Gastrocnemius medialis (tissue), 4 donors: ENCODE data around the gene ZNF800. TPM values are rescaled to one million over a fixed set of nuclear protein-coding genes. Genes with fewer than 3 reads are reported as not detected.
"Not testable (repeated sequence)": the region's sequence is repeated elsewhere in the genome, so short reads cannot be mapped to it uniquely, and the experiment has no call there.

Experiments used
- ATAC-seq, 2 donors: fragments of 150-250 bp; one replicate each; pipeline ENCODE4 v1.9.1; 2016
- DNase-seq, 2 donors: peaks; one replicate each; pipeline ENCODE4 v3.0.0-alpha.2; 2019
- H3K27ac ChIP-seq, 4 donors: fragments of 200-600 bp; sonication (generic); 1 replicate in 1 of 4; 2 replicates in 3 of 4; pipeline ENCODE4 v1.5.1; 2016 to 2018; ENCODE audit warnings: mild to moderate bottlenecking in 2 of 4, moderate library complexity in 1 of 4
- H3K27me3 ChIP-seq, 3 donors: fragments of 200-600 bp; sonication (generic) in 2 of 3; 1 replicate in 1 of 3; 2 replicates in 2 of 3; pipeline versions ENCODE4 v1.5.1 to v1.6.0; 2016 to 2019; ENCODE audit warnings: mild to moderate bottlenecking in 1 of 3, moderate library complexity in 1 of 3
- H3K36me3 ChIP-seq, 2 donors: fragments of 200-600 bp; sonication (generic) in 1 of 2; one replicate each; pipeline ENCODE4 v1.5.1; 2017 to 2018
- H3K4me1 ChIP-seq, 2 donors: fragments of 200-600 bp; sonication (generic) in 1 of 2; one replicate each; pipeline ENCODE4 v1.5.1; 2016 to 2017; ENCODE audit warnings: mild to moderate bottlenecking in 2 of 2
- H3K4me3 ChIP-seq, 4 donors: fragments of 200-600 bp; sonication (generic) in 3 of 4; 1 replicate in 1 of 4; 2 replicates in 3 of 4; pipeline ENCODE4 v1.5.1; 2016 to 2019; ENCODE audit warnings: mild to moderate bottlenecking in 2 of 4
- H3K9me3 ChIP-seq, 3 donors: fragments of 200-600 bp; sonication (generic) in 2 of 3; 1 replicate in 1 of 3; 2 replicates in 2 of 3; pipeline ENCODE4 v1.5.1; 2016 to 2019
- POLR2A ChIP-seq, 2 donors: fragments of 450-650 bp; IDR thresholded peaks; one replicate each; pipeline ENCODE4 v1.6.1; 2017; ENCODE audit warnings: antibody characterized with exemption in 2 of 2, mild to moderate bottlenecking in 2 of 2, moderate library complexity in 2 of 2
- in situ Hi-C, 4 donors: fragments of 200-750 bp; cut with MboI; loops; one replicate each; pipeline versions ENCODE4 v1.15.0 to v1.8.0; 2017; ENCODE audit warnings: low sequenced_read_pairs in 4 of 4
- intact Hi-C: fragments of 100-400 bp; cut with DNase I; formaldehyde crosslinking; loops from one replicate; pipeline ENCODE4 v1.15.1; 2023; ENCODE audit warnings: low total_unique reads
- total RNA-seq, 4 donors: library from RNA; depleted of rRNA; stranded (reverse); fragments of >200 nt; gene quantifications; one replicate each; pipeline versions ENCODE4 v1.1.0 to v1.2.3, GENCODE V29; 2016
- TF ChIP-seq, protein P1 (sequence below), 5 experiments: fragments of 450-650 bp in 3 of 5; fragments of 200-600 bp in 2 of 5; sonication (generic) in 2 of 5; IDR thresholded peaks in 4 of 5; conservative IDR thresholded peaks in 1 of 5; 1 replicate in 4 of 5; 2 replicates in 1 of 5; pipeline ENCODE4 v1.5.1; 2016 to 2019; ENCODE audit warnings: antibody characterized with exemption in 5 of 5, mild to moderate bottlenecking in 3 of 5, moderate library complexity in 3 of 5

Gene ZNF800
- total RNA-seq, 4 donors from 2014 or later, result 22.1 to 41.3 (median 30.1) TPM

DNA sequence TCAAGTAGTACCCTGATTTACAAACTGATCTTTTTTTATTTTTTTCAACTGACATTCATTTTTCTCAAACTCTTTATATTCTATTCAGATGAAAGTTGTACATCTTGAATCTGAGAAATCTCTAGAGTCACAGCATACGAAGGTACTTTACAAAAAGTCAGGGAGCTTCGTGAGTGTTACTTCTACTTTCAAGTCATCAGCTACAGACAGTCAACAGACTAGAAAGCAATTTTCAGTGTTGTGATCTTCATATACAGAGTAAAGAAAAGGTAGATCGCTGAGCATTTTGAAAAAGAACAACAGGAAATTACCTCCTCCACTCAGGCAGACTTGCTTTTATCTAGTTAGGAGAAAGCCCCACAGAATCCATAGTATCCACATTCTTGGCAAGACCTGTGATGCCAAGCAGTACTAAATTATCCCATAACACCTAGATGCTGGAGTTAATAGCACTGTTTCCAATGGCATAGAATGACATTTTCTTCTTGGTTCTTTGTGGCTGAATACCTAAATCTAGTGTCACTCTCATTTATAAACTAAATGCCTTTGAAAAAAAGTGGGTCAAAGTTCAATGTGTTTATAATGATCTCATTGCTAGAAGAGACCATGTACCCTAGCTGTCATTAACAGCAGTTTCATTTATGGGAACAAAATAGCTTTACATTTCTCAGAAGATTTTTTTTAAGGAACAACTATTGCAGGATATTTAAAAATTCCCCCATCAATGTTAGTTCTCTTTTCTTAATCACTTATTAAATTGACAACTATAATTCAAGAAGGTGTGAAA lies 12.0 kb upstream of the ZNF800 start:
- ATAC-seq (no peak), DNase-seq (no peak)
- Histone ChIP-seq H3K4me3 (no peak overlapping the region), H3K9me3 (no peaks in the 10 kb centered on the region), H3K36me3 (no peaks in the 10 kb centered on the region), H3K4me1 (no peaks in the 10 kb centered on the region), H3K27me3 (peaks cover 0 to 4% (median 0%) of the 10 kb centered on the region in 3 donors), H3K27ac (no peak overlapping the region)
- TF ChIP-seq, protein P1, sequence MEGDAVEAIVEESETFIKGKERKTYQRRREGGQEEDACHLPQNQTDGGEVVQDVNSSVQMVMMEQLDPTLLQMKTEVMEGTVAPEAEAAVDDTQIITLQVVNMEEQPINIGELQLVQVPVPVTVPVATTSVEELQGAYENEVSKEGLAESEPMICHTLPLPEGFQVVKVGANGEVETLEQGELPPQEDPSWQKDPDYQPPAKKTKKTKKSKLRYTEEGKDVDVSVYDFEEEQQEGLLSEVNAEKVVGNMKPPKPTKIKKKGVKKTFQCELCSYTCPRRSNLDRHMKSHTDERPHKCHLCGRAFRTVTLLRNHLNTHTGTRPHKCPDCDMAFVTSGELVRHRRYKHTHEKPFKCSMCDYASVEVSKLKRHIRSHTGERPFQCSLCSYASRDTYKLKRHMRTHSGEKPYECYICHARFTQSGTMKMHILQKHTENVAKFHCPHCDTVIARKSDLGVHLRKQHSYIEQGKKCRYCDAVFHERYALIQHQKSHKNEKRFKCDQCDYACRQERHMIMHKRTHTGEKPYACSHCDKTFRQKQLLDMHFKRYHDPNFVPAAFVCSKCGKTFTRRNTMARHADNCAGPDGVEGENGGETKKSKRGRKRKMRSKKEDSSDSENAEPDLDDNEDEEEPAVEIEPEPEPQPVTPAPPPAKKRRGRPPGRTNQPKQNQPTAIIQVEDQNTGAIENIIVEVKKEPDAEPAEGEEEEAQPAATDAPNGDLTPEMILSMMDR (IDR thresholded peaks at IDR 0.05 in 4 of 5, conservative IDR thresholded peaks at IDR 0.05 in 1 of 5), result no peak
- no peak for TF ChIP-seq POLR2A (IDR thresholded peaks at IDR 0.05)
- intact Hi-C loops, result no loop called here
- in situ Hi-C loops, result no loop called here

DNA sequence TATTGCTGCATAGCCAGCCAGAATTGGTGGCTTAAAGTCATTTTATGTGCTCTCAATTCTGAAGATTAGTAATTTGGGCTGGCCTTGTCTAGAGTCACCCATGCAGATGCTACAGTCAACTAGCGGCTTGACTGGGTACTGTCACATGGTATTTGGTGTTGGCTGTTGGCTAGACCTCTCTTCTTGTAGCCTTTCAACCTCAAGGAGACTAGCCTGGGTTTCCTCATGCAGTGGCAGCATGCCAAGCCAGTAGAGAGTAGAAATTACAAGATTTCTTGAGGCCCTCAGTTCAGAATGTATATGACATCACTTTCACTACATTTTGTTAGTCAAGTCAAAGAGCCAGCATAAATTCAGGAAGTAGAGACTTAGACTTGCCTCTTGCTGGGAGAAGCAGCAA lies 3.7 kb upstream of the ZNF800 start:
- DNase-seq, result no peak
- no peak for ATAC-seq
- H3K36me3 ChIP-seq, result no peaks in the 10 kb centered on the region
- intact Hi-C loops, result no loop called here
- TF ChIP-seq, protein P1 (IDR thresholded peaks at IDR 0.05 in 4 of 5, conservative IDR thresholded peaks at IDR 0.05 in 1 of 5), result no peak
- no peak for TF ChIP-seq POLR2A (IDR thresholded peaks at IDR 0.05)
- no peak overlapping the region for H3K27ac ChIP-seq
- no peak overlapping the region for H3K4me3 ChIP-seq
- H3K27me3 ChIP-seq, result no peaks in the 10 kb centered on the region
- in situ Hi-C loops, result loop anchor here in 2 of 4 donors (25.0 kb wide), 2 partner anchors 191 to 266 kb away; partner anchors contain the start of genes ARF5 (in 1 of the 2), FSCN3 (in 1 of the 2), GCC1 (in 1 of the 2) and SND1 (in 1 of the 2)
- H3K9me3 ChIP-seq, result no peaks in the 10 kb centered on the region
- peaks cover 8 to 10% of the 10 kb centered on the region in 2 donors for H3K4me1 ChIP-seq

DNA sequence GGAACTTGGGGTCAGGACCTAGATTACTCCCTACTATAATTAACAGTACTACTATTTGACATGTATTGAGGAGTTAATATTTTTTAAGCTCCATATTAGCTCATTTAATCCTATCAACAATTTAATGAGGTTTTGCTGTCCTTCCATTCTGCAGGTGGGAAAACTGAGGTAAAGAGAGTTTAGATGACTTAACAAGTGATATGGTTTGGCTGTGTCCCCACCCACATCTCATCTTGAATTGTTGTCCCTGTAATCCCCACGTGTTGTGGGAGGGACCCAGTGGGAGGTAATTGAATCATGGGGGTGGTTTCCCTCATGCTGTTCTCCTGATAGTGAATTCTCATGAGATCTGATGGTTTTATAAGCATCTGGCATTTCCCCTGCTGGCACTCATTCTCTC lies 2.6 kb upstream of the ZNF800 start:
- peaks cover 18 to 19% of the 10 kb centered on the region in 2 donors for H3K4me1 ChIP-seq
- ATAC-seq, H3K4me3 ChIP-seq, H3K9me3 ChIP-seq, intact Hi-C loops, H3K27ac ChIP-seq, DNase-seq, H3K27me3 ChIP-seq, H3K36me3 ChIP-seq: not testable (repeated sequence)
- in situ Hi-C loops, result loop anchor here in 2 of 4 donors (25.0 kb wide), 2 partner anchors 192 to 267 kb away; partner anchors contain the start of genes ARF5 (in 1 of the 2), FSCN3 (in 1 of the 2), GCC1 (in 1 of the 2) and SND1 (in 1 of the 2)

DNA sequence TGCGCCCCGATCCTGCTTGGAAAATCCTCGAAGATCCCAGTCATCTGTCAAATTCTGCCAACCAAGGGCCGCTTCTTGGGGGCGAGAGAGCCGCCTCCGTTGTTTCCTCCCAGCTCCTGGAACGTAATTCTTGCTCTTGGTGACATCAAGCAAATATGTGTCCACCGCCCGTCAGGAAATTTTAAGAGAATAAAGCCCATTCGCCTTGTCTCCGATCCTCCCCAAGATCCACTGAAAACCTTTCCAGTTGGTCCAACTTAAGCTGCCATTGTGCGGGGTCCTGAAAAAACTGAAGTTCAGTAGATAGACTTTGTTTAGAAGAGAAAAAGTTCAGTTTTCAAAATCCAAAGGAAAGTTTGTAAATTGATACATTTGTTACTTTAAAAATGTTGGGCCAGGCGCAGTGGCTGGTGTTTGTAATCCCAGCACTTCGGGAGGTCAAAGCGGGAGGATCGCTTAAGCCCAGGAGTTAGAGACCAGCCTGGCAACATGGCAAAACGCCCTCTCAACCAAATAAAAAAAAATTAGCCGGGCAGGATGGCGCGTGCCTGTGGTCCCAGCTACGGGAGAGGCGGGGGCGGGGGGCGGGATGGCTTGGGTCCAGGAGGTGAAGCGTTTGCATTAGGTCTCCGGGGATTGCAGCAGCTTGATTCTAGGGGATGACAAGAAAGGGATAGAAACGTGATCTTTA lies 1.0 kb upstream of the ZNF800 start:
- DNase-seq (peak in 1 of 2 donors; percentile 5), ATAC-seq (no peak)
- in situ Hi-C loops (loop anchor here in 2 of 4 donors (25.0 kb wide), 2 partner anchors 194 to 269 kb away; partner anchors contain the start of genes ARF5 (in 1 of the 2), FSCN3 (in 1 of the 2), GCC1 (in 1 of the 2) and SND1 (in 1 of the 2)), intact Hi-C loops (loop anchor here (2.0 kb wide), 1 partner anchor 257 kb away; no protein-coding TSS in a partner anchor)
- H3K4me1 ChIP-seq, result peaks cover 19 to 23% of the 10 kb centered on the region in 2 donors
- peaks cover 0 to 16% of the 10 kb centered on the region in 2 donors for H3K36me3 ChIP-seq
- no peaks in the 10 kb centered on the region for H3K27me3 ChIP-seq
- TF ChIP-seq, protein P1 (IDR thresholded peaks at IDR 0.05 in 4 of 5, conservative IDR thresholded peaks at IDR 0.05 in 1 of 5), result no peak
- no peak for TF ChIP-seq POLR2A (IDR thresholded peaks at IDR 0.05)
- H3K9me3 ChIP-seq, result no peaks in the 10 kb centered on the region
- peak overlapping the region; percentile 89 to 97 (median 94) for H3K27ac ChIP-seq
- peak overlapping the region; percentile 85 to 97 (median 90) for H3K4me3 ChIP-seq
